Kidney epithelial cell (primary cell): ENCODE results near the gene ALS2CL. TPM values are rescaled to one million over a fixed set of nuclear protein-coding genes. Genes with fewer than 3 reads are reported as not detected.

ENCODE experiments used
- DNase-seq: peaks from one replicate; pipeline ENCODE4 v3.0.0-alpha.2; 2010; ENCODE audit warnings: low read depth
- H3K27me3 ChIP-seq: 2 replicates; pipeline ENCODE4 v1.6.0; 2011; ENCODE audit warnings: low read length; ENCODE audit not compliant: control insufficient read depth, insufficient read depth
- H3K36me3 ChIP-seq: 2 replicates; pipeline ENCODE4 v1.5.1; 2011; ENCODE audit warnings: low read length; ENCODE audit not compliant: control insufficient read depth, insufficient read depth
- H3K4me3 ChIP-seq: 2 replicates; pipeline ENCODE4 v1.5.1; 2011; ENCODE audit warnings: low read depth, mild to moderate bottlenecking, control low read depth, low read length
- CTCF ChIP-seq: IDR thresholded peaks from 2 replicates; pipeline ENCODE4 v1.5.1; 2011; ENCODE audit warnings: mild to moderate bottlenecking, moderate library complexity, low read length, control low read depth, inconsistent platforms; ENCODE audit not compliant: insufficient read depth, poor library complexity, severe bottlenecking
- total RNA-seq: library from RNA; depleted of rRNA; stranded (reverse); fragments of >200 nt; gene quantifications from 2 replicates; pipeline ENCODE4 v1.2.3, GENCODE V29; 2015

The ALS2CL gene
- total RNA-seq, 1 donor from 2014 or later, result 23.7 TPM

- H3K27me3 ChIP-seq, result peaks cover 24% of the 10 kb centered on the region
- TF ChIP-seq CTCF, result no peak
- no peak for DNase-seq
- no peak overlapping the region for H3K4me3 ChIP-seq
- no peaks in the 10 kb centered on the region for H3K36me3 ChIP-seq
Measured at GRCh38 chr3:46719044-46719565, 25.6 kb upstream of the ALS2CL start.

- H3K36me3 ChIP-seq, result no peaks in the 10 kb centered on the region
- peaks cover 24% of the 10 kb centered on the region for H3K27me3 ChIP-seq
- peak; percentile 58 for TF ChIP-seq CTCF
- DNase-seq, result no peak
- no peak within 1 kb of the TSS for H3K4me3 ChIP-seq
Measured at GRCh38 chr3:46717447-46718231, 24.2 kb upstream of the ALS2CL start, which contains the start of gene PRSS50. TSS of gene PRSS50 (minus strand) at chr3:46717869. CDS start at chr3:46717824, 45 bp downstream.

- peaks cover 24% of the 10 kb centered on the region for H3K27me3 ChIP-seq
- H3K36me3 ChIP-seq, result no peaks in the 10 kb centered on the region
- H3K4me3 ChIP-seq, result no peak overlapping the region
- no peak for DNase-seq
- no peak for TF ChIP-seq CTCF
Measured at GRCh38 chr3:46716461-46717441, 23.3 kb upstream of the ALS2CL start.

GRCh38 chr3:46715507-46716175, 22.2 kb upstream of the ALS2CL start:
- Histone ChIP-seq H3K36me3 (no peaks in the 10 kb centered on the region), H3K27me3 (peaks cover 21% of the 10 kb centered on the region), H3K4me3 (no peak overlapping the region)
- TF ChIP-seq CTCF, result no peak
- DNase-seq, result no peak

GRCh38 chr3:46714728-46715506, 21.4 kb upstream of the ALS2CL start:
- no peak overlapping the region for H3K4me3 ChIP-seq
- H3K36me3 ChIP-seq, result no peaks in the 10 kb centered on the region
- H3K27me3 ChIP-seq, result peaks cover 21% of the 10 kb centered on the region
- no peak for TF ChIP-seq CTCF
- no peak for DNase-seq
